ENCODE results near the gene SPATA13.

SPATA13 gene

DNA sequence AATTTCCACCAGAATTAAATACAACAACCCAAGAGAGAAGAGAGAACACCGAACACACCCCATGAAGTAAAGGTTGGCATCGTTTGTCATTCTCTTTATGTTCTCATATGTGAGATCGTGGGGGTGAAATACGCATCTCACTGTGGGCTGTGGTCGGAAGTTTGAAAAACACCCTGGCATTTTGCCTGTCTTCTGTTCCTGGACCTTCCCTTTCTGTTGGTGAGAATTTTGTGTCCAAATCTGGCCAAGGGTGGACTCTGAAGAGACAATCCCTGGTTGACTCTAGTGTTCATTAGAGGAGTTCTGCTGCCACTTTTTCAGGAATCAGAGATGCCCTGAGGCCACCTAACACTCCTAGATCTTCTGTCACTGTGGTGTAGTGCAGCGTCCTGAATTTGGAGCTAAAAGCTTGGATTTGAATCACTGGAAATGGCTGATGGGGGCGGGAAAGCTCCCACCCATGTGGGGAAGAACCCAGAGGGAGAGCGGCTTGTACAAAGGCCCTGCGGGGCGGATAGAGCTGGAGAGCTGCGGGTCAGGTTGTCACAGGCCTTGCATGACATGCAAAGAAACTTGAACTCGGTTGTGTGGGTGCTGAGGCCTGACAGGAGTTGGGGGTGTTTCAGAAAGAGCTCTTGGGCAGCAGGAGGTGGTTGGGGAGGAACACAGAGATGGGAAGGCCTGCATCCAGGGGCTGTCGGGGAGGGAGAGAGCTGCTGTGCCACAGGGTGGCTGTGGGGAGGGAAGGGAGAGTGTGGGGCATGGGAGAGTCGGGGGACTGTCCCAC is 11.1 kb upstream of the SPATA13 start:
- H3K4me1 ChIP-seq (ENCODE audit: control insufficient read depth, insufficient read depth, low read length): no peaks in the 10 kb centered on the region
- no peaks in the 10 kb centered on the region for H3K9me3 ChIP-seq (ENCODE audit: control insufficient read depth, insufficient read depth, low read depth, low read length)
- ChIA-PET CTCF (no interaction called here), POLR2A (no interaction called here)
- no peak overlapping the region for H3K4me3 ChIP-seq (ENCODE audit: low read depth, low read length)
- TF ChIP-seq, protein P1, sequence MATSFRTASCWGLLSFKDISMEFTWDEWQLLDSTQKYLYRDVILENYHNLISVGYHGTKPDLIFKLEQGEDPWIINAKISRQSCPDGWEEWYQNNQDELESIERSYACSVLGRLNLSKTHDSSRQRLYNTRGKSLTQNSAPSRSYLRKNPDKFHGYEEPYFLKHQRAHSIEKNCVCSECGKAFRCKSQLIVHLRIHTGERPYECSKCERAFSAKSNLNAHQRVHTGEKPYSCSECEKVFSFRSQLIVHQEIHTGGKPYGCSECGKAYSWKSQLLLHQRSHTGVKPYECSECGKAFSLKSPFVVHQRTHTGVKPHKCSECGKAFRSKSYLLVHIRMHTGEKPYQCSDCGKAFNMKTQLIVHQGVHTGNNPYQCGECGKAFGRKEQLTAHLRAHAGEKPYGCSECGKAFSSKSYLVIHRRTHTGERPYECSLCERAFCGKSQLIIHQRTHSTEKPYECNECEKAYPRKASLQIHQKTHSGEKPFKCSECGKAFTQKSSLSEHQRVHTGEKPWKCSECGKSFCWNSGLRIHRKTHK (tag by site-specific recombination; IDR thresholded peaks at IDR 0.05): no peak
- TF ChIP-seq ZNF19 (tag by site-specific recombination; IDR thresholded peaks at IDR 0.05; ENCODE audit: low read depth): no peak
- TF ChIP-seq ZNF114 (tag by site-specific recombination; IDR thresholded peaks at IDR 0.05): no peak
- no peak for TF ChIP-seq ZNF768 (tag by site-specific recombination; IDR thresholded peaks at IDR 0.05)
- no peak for TF ChIP-seq ZNF660 (tag by site-specific recombination; IDR thresholded peaks at IDR 0.05)
- TF ChIP-seq ZNF501 (tag by site-specific recombination; IDR thresholded peaks at IDR 0.05): no peak
- no peak for TF ChIP-seq ZNF561 (tag by site-specific recombination; IDR thresholded peaks at IDR 0.05; ENCODE audit: borderline replicate concordance)
- TF ChIP-seq ZFHX2 (tag by site-specific recombination; conservative IDR thresholded peaks at IDR 0.05): peak; percentile 57
- TF ChIP-seq ZNF155 (tag by site-specific recombination; IDR thresholded peaks at IDR 0.05): no peak
- no peak for TF ChIP-seq ZNF214 (tag by site-specific recombination; IDR thresholded peaks at IDR 0.05; ENCODE audit: borderline replicate concordance)
- no peak for TF ChIP-seq ZNF473 (tag by site-specific recombination; IDR thresholded peaks at IDR 0.05)
- TF ChIP-seq, protein P2, sequence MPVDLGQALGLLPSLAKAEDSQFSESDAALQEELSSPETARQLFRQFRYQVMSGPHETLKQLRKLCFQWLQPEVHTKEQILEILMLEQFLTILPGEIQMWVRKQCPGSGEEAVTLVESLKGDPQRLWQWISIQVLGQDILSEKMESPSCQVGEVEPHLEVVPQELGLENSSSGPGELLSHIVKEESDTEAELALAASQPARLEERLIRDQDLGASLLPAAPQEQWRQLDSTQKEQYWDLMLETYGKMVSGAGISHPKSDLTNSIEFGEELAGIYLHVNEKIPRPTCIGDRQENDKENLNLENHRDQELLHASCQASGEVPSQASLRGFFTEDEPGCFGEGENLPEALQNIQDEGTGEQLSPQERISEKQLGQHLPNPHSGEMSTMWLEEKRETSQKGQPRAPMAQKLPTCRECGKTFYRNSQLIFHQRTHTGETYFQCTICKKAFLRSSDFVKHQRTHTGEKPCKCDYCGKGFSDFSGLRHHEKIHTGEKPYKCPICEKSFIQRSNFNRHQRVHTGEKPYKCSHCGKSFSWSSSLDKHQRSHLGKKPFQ (tag by site-specific recombination; IDR thresholded peaks at IDR 0.05): no peak
- TF ChIP-seq, protein P3, sequence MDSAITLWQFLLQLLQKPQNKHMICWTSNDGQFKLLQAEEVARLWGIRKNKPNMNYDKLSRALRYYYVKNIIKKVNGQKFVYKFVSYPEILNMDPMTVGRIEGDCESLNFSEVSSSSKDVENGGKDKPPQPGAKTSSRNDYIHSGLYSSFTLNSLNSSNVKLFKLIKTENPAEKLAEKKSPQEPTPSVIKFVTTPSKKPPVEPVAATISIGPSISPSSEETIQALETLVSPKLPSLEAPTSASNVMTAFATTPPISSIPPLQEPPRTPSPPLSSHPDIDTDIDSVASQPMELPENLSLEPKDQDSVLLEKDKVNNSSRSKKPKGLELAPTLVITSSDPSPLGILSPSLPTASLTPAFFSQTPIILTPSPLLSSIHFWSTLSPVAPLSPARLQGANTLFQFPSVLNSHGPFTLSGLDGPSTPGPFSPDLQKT (IDR thresholded peaks at IDR 0.05; ENCODE audit: borderline replicate concordance, low read depth, low read length): no peak
- no peak for TF ChIP-seq ZNF585B (tag by site-specific recombination; IDR thresholded peaks at IDR 0.05)
- TF ChIP-seq EGR2 (tag by site-specific recombination; IDR thresholded peaks at IDR 0.05; ENCODE audit: low read depth): peak; percentile 56; the same call in 1 of the 2 replicates
- no peaks in the 10 kb centered on the region for H3K36me3 ChIP-seq (ENCODE audit: control insufficient read depth in 2 of 2, insufficient read depth in 1 of 2, low read length in 2 of 2)
- H3K27ac ChIP-seq (ENCODE audit: extremely low read depth, low read depth, low read length): no peak overlapping the region

DNA sequence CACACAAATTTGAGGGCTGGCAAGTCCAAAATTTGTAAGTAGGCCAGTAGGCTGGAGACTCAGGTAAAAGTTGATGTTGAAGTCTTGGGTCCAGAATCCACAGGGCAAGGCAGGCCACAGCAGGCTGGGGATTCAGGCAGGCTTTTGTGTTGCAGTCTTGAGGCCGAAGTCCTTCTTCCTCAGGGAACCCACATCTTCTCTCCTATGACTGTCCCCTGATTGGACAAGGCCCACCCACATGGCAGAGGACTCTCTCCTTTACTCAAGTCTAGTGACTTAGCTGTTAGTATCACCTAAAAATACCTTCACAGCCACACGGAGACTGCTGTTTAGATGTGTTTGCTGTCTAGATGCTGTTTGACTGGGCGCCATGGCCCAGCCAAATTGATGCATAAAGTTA is 9.9 kb upstream of the SPATA13 start:
- ChIA-PET POLR2A (no interaction called here), CTCF (no interaction called here)
- Histone ChIP-seq H3K36me3 (ENCODE audit: control insufficient read depth in 2 of 2, insufficient read depth in 1 of 2, low read length in 2 of 2) (no peaks in the 10 kb centered on the region), H3K4me1 (ENCODE audit: control insufficient read depth, insufficient read depth, low read length) (no peaks in the 10 kb centered on the region), H3K9me3 (ENCODE audit: control insufficient read depth, insufficient read depth, low read depth, low read length) (no peaks in the 10 kb centered on the region), H3K27ac (ENCODE audit: extremely low read depth, low read depth, low read length) (no peak overlapping the region), H3K4me3 (ENCODE audit: low read depth, low read length) (no peak overlapping the region)
- no peak for TF ChIP-seq ZBTB21 (tag by site-specific recombination; IDR thresholded peaks at IDR 0.05)
- TF ChIP-seq ZNF10 (tag by site-specific recombination; IDR thresholded peaks at IDR 0.05): peak; percentile 70
- TF ChIP-seq HOXD13 (CRISPR knock-in tag; IDR thresholded peaks at IDR 0.05; ENCODE audit: borderline replicate concordance): no peak
- TF ChIP-seq, protein P4, sequence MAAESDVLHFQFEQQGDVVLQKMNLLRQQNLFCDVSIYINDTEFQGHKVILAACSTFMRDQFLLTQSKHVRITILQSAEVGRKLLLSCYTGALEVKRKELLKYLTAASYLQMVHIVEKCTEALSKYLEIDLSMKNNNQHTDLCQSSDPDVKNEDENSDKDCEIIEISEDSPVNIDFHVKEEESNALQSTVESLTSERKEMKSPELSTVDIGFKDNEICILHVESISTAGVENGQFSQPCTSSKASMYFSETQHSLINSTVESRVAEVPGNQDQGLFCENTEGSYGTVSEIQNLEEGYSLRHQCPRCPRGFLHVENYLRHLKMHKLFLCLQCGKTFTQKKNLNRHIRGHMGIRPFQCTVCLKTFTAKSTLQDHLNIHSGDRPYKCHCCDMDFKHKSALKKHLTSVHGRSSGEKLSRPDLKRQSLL (tag by site-specific recombination; IDR thresholded peaks at IDR 0.05): no peak
- TF ChIP-seq ZNF664 (tag by site-specific recombination; IDR thresholded peaks at IDR 0.05): no peak
- TF ChIP-seq KLF10 (tag by site-specific recombination; IDR thresholded peaks at IDR 0.05): no peak
- no peak for TF ChIP-seq ZNF155 (tag by site-specific recombination; IDR thresholded peaks at IDR 0.05)

Data from HEK293 (cell line).